HEK293 (cell line): ENCODE data around the gene CCDC7.
"Not testable (repeated sequence)": the region's sequence is repeated elsewhere in the genome, so short reads cannot be mapped to it uniquely, and the experiment has no call there.

Source experiments
- CTCF ChIA-PET: fragments of 350-600 bp; formaldehyde crosslinking; extraction: SDS; loops from one replicate; lab custom pipeline; 2021; ENCODE audit warnings: antibody characterized with exemption; lab: Yijun Ruan, JAX
- POLR2A ChIA-PET: fragments of 300-600 bp; formaldehyde crosslinking; extraction: SDS; loops from one replicate; lab custom pipeline; 2020; ENCODE audit warnings: antibody characterized with exemption, inconsistent platforms; lab: Yijun Ruan, JAX
- H3K27ac ChIP-seq: fragments of 200-500 bp; sonication (Bioruptor generic); 2 replicates; pipeline ENCODE4 v1.5.1; 2014; ENCODE audit warnings: low read depth, low read length, control low read depth, inconsistent platforms; ENCODE audit errors: extremely low read depth
- H3K36me3 ChIP-seq, 2 experiments: fragments of 200-500 bp in 1 of 2; sonication (Bioruptor generic) in 1 of 2; 1 replicate in 1 of 2; 2 replicates in 1 of 2; pipeline ENCODE4 v1.5.1; 2014 to 2017; ENCODE audit warnings: inconsistent platforms in 2 of 2, low read length in 2 of 2; ENCODE audit not compliant: control insufficient read depth in 2 of 2, insufficient read depth in 1 of 2
- H3K4me1 ChIP-seq: fragments of 200-500 bp; sonication (Bioruptor generic); 2 replicates; pipeline ENCODE4 v1.5.1; 2014; ENCODE audit warnings: mild to moderate bottlenecking, low read length, inconsistent platforms; ENCODE audit not compliant: control insufficient read depth, insufficient read depth
- H3K4me3 ChIP-seq: 2 replicates; pipeline ENCODE4 v1.5.1; 2011; ENCODE audit warnings: low read depth, mild to moderate bottlenecking, control low read depth, low read length, moderate library complexity
- H3K9me3 ChIP-seq: fragments of 200-500 bp; sonication (Bioruptor generic); 2 replicates; pipeline ENCODE4 v1.5.1; 2014; ENCODE audit warnings: low read depth, low read length, inconsistent platforms; ENCODE audit not compliant: control insufficient read depth, insufficient read depth
- AEBP2 ChIP-seq: fragments of 450-650 bp; formaldehyde crosslinking; IDR thresholded peaks from 2 replicates; pipeline ENCODE4 v1.5.1; 2016; ENCODE audit warnings: missing biosample characterization, missing genetic modification characterization, borderline replicate concordance
- MEIS1 ChIP-seq: sonication (generic); formaldehyde crosslinking; IDR thresholded peaks from 2 replicates; pipeline ENCODE4 v1.8.1; 2022; ENCODE audit warnings: missing genetic modification reagents, mild to moderate bottlenecking, borderline replicate concordance
- OVOL3 ChIP-seq: fragments of 450-650 bp; formaldehyde crosslinking; IDR thresholded peaks from 2 replicates; pipeline ENCODE4 v1.5.1; 2016; ENCODE audit warnings: missing biosample characterization, missing genetic modification characterization
- PRDM2 ChIP-seq: fragments of 450-650 bp; formaldehyde crosslinking; IDR thresholded peaks from 2 replicates; pipeline ENCODE4 v1.5.1; 2016; ENCODE audit warnings: missing biosample characterization, missing genetic modification characterization, borderline replicate concordance
- ZBTB6 ChIP-seq: fragments of 450-650 bp; formaldehyde crosslinking; IDR thresholded peaks from 2 replicates; pipeline ENCODE4 v1.5.1; 2017; ENCODE audit warnings: missing biosample characterization, missing genetic modification characterization
- ZFHX2 ChIP-seq: fragments of 450-650 bp; formaldehyde crosslinking; conservative IDR thresholded peaks from 2 replicates; pipeline ENCODE4 v1.5.1; 2016; ENCODE audit warnings: missing biosample characterization, missing genetic modification characterization
- ZFP37 ChIP-seq: fragments of 450-650 bp; formaldehyde crosslinking; IDR thresholded peaks from 2 replicates; pipeline ENCODE4 v1.5.1; 2016; ENCODE audit warnings: missing biosample characterization, missing genetic modification characterization
- ZNF112 ChIP-seq: fragments of 450-650 bp; formaldehyde crosslinking; IDR thresholded peaks from 2 replicates; pipeline ENCODE4 v1.5.0; 2017; ENCODE audit warnings: missing biosample characterization, missing genetic modification characterization
- ZNF138 ChIP-seq: fragments of 450-650 bp; formaldehyde crosslinking; IDR thresholded peaks from 2 replicates; pipeline ENCODE4 v1.5.1; 2016; ENCODE audit warnings: missing biosample characterization, missing genetic modification characterization, borderline replicate concordance
- ZNF169 ChIP-seq: fragments of 450-650 bp; formaldehyde crosslinking; IDR thresholded peaks from 2 replicates; pipeline ENCODE4 v1.5.1; 2016; ENCODE audit warnings: missing biosample characterization, missing genetic modification characterization
- ZNF398 ChIP-seq: fragments of 450-650 bp; formaldehyde crosslinking; IDR thresholded peaks from 2 replicates; pipeline ENCODE4 v1.5.1; 2017; ENCODE audit warnings: missing biosample characterization, missing genetic modification characterization
- ZNF501 ChIP-seq: fragments of 450-650 bp; formaldehyde crosslinking; IDR thresholded peaks from 2 replicates; pipeline ENCODE4 v1.5.1; 2016; ENCODE audit warnings: missing biosample characterization, missing genetic modification characterization
- ZNF561 ChIP-seq: fragments of 450-650 bp; IDR thresholded peaks from 2 replicates; pipeline ENCODE4 v1.5.1; 2018; ENCODE audit warnings: missing biosample characterization, missing genetic modification characterization, borderline replicate concordance
- ZNF670 ChIP-seq: fragments of 450-650 bp; formaldehyde crosslinking; IDR thresholded peaks from 2 replicates; pipeline ENCODE4 v1.5.1; 2016; ENCODE audit warnings: missing biosample characterization, missing genetic modification characterization, low read depth
- ZNF830 ChIP-seq: fragments of 450-650 bp; IDR thresholded peaks from 2 replicates; pipeline ENCODE4 v1.5.0; 2018; ENCODE audit warnings: missing biosample characterization, missing genetic modification characterization, low read depth, mild to moderate bottlenecking, moderate library complexity
- ZNF843 ChIP-seq: fragments of 450-650 bp; formaldehyde crosslinking; IDR thresholded peaks from 2 replicates; pipeline ENCODE4 v1.5.1; 2016; ENCODE audit warnings: missing biosample characterization, missing genetic modification characterization

The CCDC7 gene

GRCh38 chr10:32556783-32557395, 110.9 kb downstream of the CCDC7 start:
- Histone ChIP-seq H3K27ac (no peak overlapping the region), H3K9me3 (no peaks in the 10 kb centered on the region), H3K36me3 (no peaks in the 10 kb centered on the region), H3K4me1 (no peaks in the 10 kb centered on the region), H3K4me3 (no peak overlapping the region)
- TF ChIP-seq ZNF843 (tag by site-specific recombination) (no peak), MEIS1 (CRISPR knock-in tag) (no peak), ZNF561 (tag by site-specific recombination) (no peak), AEBP2 (tag by site-specific recombination) (no peak), OVOL3 (tag by site-specific recombination) (no peak), ZNF112 (tag by site-specific recombination) (no peak), ZNF169 (tag by site-specific recombination) (no peak), PRDM2 (tag by site-specific recombination) (no peak), ZNF501 (tag by site-specific recombination) (no peak), ZFHX2 (tag by site-specific recombination) (no peak)
- ChIA-PET POLR2A (no interaction called here), CTCF (no interaction called here)

DNA sequence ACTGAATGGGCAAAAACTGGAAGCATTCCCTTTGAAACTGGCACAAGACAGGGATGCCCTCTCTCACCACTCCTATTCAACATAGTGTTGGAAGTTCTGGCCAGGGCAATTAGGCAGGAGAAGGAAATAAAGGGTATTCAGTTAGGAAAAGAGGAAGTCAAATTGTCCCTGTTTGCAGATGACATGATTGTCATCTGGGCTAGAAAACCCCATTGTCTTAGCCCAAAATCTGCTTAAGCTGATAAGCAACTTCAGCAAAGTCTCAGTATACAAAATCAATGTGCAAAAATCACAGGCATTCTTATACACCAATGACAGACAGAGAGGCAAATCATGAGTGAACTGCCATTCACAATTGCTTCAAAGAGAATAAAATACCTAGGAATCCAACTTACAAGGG, 116.8 kb downstream of the CCDC7 start:
- H3K9me3 ChIP-seq, POLR2A ChIA-PET, H3K4me1 ChIP-seq, CTCF ChIA-PET, H3K36me3 ChIP-seq, H3K27ac ChIP-seq, H3K4me3 ChIP-seq: not testable (repeated sequence)

DNA sequence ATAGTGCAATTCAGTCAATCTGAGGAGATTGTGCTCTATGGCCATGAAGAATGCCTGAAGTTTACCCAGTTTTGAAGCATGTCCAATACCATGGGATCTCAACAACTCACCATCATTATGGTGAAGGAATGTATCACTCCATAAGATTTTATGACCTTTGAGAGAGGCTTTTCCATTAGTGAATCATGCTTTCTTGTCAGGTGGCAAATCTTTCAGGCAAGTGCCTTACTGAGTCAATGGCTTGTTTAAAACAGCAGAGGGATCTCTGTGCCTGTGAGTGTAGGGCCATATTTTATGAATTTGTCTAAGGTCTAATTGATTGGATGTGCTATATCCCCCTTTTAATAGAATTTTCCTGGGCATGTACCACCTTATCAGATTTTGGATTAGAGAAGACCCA, 131.5 kb downstream of the CCDC7 start:
- CTCF ChIA-PET: no interaction called here
- H3K4me1 ChIP-seq: no peaks in the 10 kb centered on the region
- H3K4me3 ChIP-seq: no peak overlapping the region
- H3K9me3 ChIP-seq: no peaks in the 10 kb centered on the region
- no peaks in the 10 kb centered on the region for H3K36me3 ChIP-seq
- no peak overlapping the region for H3K27ac ChIP-seq
- TF ChIP-seq ZBTB6 (no peak), ZNF670 (tag by site-specific recombination) (no peak), ZNF138 (tag by site-specific recombination) (no peak), ZNF398 (tag by site-specific recombination) (no peak), ZFP37 (tag by site-specific recombination) (no peak), ZNF830 (tag by site-specific recombination) (no peak)
- POLR2A ChIA-PET: no interaction called here
